GM19397 (cell line): ENCODE results near the gene GUCY1A2.

ENCODE experiments used
- ATAC-seq: cut with Tn5 transposase; IDR thresholded peaks from one replicate; pipeline ENCODE4 v1.9.1; 2021; ENCODE audit warnings: mild to moderate bottlenecking, moderate library complexity; ENCODE audit not compliant: unreplicated experiment

Gene GUCY1A2

GRCh38 chr11:106998916-106999188, 19.4 kb downstream of the GUCY1A2 start:
- ATAC-seq: no peak

DNA sequence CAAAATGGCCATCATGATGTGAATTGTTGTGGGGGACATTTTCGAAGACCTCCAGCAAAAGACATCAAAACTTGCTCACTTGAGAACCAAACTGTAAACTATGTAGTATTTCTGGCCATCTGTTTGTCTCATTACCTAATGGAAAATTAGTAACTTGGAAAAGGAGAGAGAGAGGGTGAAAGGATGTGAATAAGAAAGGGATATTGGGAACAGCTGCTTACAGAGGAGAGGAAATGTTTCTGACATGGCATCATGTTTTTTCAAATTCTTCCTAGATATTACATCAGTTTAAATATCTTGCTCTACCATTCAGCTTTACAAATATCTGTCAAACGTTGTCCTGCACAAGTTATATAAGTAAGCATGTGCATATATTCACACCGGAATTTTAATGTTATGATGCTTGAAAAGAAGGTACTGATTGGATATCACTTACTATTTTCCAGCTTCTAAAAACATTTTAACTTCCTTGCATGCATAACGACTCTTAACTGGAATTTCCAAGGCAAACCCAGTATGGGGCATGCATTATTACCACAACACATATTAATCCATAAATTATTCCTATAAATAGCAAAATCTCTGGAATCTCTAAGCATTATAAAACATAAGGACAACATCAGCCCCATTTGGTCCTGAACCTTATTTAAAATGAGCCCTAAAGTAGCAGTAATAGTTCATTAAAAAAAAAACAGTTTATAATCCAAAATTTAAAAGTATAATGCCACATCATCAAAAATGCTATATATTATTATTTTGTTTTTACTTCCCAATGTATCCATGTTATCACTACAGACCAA, 20.0 kb downstream of the GUCY1A2 start:
- ATAC-seq: no peak

- no peak for ATAC-seq
Observed at GRCh38 chr11:106997227-106997626, 21.0 kb downstream of the GUCY1A2 start.

DNA sequence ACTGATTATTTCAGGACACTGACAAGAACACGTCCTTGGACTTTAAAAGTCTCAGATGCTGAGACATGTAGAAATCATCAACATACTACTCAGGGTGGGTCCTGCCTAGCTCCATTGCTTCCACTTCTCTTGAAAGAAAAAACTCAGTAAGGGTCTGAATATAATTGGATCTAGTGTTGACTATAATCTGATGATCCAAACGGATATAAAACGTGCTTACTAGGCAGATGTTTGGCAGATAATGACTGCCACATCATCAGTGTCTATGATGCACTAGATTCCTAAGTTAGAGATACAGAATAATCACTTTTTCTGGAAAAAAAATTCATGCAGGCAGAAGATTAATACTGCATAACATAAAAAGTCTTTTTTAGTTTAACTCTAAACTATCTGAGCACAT, 21.6 kb downstream of the GUCY1A2 start:
- ATAC-seq: no peak

- ATAC-seq: no peak
Observed at GRCh38 chr11:106990331-106990730, 27.9 kb downstream of the GUCY1A2 start.

GRCh38 chr11:106989078-106989455, 29.2 kb downstream of the GUCY1A2 start:
- ATAC-seq: no peak

DNA sequence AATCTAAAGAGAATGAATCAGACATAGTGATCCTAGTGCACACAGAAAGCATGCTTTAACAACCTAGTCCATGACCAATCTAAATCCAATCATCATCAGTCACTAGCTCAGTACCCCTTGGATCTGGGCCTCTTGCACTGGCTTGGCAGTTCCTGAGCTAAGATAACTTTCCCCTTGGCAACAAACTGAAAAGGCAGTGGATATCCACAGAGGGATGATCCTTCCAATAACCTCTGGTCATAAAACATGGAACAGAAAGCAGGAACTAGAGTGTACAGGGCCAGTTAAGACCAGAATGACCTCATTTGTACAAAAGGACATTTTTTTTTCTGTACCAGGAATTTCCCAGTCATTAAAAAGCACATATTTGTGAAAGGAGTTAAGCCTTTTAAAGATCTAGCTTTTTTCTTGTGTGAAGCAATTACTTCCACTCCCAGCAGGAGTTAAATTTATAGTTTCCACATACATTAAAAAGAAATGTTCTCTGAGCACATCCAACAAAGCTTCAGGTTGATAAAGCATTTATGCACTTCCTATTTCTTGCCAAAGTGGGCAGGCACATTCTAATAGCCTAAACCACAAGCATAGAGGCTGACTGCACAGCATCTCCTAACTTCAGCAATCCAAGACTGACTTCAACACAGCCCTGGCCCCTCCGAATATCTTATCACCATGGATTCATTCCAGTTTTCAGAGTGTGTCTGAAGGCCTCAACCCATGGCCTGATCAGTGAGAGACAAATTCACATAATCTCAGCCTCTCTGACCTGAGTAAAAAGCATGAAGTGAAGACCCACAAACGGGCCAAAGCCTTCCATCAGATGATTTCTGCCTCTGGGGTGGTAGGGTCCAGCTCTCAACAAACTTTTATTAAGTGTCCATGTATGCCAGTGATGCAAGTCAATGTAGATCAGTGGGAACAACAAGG, 29.9 kb downstream of the GUCY1A2 start:
- ATAC-seq: no peak

GRCh38 chr11:106986673-106987072, 31.6 kb downstream of the GUCY1A2 start:
- no peak for ATAC-seq

DNA sequence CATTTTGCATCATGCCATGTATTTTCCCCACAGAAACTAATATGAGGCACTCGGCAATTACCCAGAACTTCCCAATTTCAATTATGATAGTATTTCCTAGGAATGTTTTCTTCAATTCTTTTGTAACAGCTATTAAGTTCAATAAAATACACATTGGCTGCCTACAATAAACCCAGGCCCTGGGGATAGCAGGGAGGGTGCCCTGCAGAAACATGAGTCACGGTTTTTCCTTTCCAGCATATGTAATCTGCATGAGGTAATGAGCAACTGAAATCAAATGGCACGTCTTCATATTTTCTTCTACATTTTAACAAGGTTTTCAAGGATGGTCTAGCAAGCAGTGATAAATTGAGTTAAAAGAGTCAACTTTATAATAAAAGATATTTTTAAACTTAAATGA, 32.0 kb downstream of the GUCY1A2 start:
- no peak for ATAC-seq

DNA sequence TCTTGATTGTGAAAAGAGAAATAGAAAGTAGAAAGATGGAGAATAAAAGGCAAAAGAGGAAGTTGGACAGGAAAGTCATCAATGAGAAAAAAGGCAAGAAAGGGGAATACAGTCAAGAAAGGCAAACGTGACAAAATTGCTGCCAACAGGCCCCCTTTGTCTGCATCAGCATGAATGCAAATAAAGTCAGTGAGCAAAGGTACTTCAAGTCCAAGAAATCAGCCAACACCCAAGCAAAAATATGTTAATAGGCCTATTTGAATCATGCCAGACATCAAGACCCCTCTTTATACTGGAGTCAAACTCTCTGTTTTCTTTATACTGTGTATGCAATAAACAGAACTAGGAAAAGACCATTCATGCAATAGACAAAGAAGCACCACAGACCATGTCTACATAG, 34.3 kb downstream of the GUCY1A2 start:
- no peak for ATAC-seq

- no peak for ATAC-seq
Observed at GRCh38 chr11:106983261-106983660, 35.0 kb downstream of the GUCY1A2 start.

DNA sequence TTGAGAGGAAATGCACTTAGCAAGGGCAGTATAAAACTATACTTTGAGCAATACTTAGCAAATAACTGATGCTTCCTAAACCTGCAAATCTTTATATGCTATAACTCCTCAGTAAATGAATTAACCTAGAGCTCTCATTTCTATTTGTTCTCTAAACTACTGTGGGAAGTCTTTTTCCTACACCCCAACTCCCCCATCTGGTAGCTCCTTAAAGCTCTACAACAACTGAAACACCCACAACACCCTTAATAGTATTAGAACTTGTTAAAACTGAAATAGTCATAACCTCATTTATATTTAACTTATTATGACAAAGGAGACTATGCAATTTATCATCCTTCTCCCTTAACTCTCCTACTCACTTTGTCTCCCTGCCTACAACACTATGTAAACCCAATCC, 43.4 kb downstream of the GUCY1A2 start:
- ATAC-seq: no peak

GRCh38 chr11:106971864-106972263, 46.4 kb downstream of the GUCY1A2 start:
- no peak for ATAC-seq

DNA sequence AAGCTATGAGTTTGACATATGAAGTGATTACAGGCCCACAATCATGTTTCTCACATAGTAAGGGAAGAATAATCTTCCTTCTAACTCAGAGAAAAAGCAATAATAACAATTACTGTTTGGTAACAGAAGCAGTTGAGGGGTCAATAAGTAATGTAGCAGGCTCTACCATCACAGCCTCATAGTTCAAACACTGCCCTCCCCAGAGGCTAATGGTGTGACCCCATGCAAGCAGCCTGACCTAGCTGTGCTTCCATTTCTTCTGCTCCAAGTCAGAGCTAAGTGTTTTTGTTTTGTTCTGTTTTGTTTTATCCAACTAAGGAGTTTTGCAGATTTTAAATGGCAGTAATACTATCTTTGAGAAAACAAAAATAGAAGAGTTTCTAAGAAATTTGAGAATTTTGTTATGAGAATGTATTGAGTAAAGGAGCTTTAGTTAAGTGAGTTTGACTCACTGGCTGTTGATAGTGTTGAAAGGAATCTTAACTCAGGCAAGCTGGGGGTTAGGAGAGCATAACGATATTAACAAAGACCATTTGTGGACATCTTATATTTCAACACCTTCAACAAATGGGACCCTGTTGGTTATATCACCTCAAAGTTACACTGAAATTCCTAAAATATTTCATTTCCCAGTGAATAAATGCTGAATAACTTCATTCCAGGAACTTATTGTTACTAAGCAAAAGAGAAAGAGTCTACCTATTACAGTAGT, 48.5 kb downstream of the GUCY1A2 start:
- ATAC-seq: no peak

DNA sequence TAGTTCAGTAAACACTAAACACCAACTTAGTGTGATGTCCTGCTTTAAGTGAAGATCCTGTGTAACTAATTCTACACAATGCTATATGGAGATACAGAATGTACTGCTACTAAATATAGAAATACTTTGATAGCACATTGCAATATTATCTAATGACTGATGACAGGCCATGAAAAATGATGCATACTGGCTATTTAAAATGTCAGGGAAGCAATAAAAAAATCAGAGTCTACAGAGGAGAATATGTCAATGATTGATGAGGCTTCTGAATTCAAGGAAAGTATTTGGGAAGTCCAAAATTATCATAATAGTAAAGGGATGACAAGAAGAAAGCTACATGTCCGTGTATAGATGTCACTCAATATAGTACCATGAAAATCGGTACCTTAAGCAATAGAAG, 55.3 kb downstream of the GUCY1A2 start:
- no peak for ATAC-seq

GRCh38 chr11:106961518-106961917, 56.8 kb downstream of the GUCY1A2 start:
- no peak for ATAC-seq

- ATAC-seq: no peak
Observed at GRCh38 chr11:106961048-106961447, 57.2 kb downstream of the GUCY1A2 start.

GRCh38 chr11:106959800-106960199, 58.5 kb downstream of the GUCY1A2 start:
- ATAC-seq: no peak

DNA sequence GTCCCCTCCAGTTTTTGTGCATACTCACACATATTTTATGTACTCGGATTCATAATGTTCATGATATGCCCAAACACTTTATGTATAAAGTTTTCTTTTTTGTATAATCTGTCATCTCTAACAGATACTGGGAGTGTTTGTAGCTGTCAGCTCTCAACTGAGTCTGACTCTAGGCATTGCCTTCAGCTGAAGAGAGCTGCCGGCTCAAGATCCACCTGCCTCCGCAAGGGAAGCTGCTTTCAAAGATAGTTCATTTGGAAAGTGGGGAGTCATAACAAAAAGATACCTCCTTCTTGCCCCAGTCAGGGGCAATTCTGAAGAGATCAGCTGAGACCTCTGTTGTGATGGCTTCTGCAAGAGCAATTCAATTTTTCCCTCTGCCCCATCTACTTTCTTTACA, 58.9 kb downstream of the GUCY1A2 start:
- no peak for ATAC-seq

GRCh38 chr11:106958517-106959248, 59.6 kb downstream of the GUCY1A2 start:
- no peak for ATAC-seq

DNA sequence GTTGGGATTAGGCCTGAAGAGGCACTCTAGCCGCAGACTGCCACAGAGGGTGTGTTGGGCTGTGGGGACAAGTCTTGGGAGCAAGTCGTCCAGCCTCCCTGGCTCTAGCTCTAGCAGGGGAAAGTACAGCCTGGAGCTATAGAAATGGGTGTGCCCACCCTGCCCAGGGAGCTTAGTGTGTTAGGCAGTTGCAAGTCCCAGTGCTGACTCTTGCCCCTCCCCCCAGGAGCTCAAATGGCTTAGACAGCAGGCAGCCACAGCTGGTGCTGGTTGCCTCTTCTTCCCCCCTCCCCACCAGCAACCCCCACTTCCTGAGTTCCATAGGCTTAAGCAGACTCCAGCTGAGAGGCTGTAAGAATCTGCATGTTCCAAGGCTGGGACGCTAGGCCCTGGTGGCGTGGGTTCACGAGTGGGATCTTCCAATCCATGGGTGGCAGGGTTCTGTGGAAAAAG, 61.2 kb downstream of the GUCY1A2 start:
- ATAC-seq: no peak
